Activated T-cell treated with anti-CD3 and anti-CD28 coated beads for 48 hours (primary cell): ENCODE results near the gene EFCAB14.
"Not testable (repeated sequence)": the region's sequence is repeated elsewhere in the genome, so short reads cannot be mapped to it uniquely, and the experiment has no call there.

Experiments
- DNase-seq: peaks from one replicate; pipeline ENCODE4 v3.0.0-alpha.2; 2020; ENCODE audit warnings: low read depth

EFCAB14 gene

DNA sequence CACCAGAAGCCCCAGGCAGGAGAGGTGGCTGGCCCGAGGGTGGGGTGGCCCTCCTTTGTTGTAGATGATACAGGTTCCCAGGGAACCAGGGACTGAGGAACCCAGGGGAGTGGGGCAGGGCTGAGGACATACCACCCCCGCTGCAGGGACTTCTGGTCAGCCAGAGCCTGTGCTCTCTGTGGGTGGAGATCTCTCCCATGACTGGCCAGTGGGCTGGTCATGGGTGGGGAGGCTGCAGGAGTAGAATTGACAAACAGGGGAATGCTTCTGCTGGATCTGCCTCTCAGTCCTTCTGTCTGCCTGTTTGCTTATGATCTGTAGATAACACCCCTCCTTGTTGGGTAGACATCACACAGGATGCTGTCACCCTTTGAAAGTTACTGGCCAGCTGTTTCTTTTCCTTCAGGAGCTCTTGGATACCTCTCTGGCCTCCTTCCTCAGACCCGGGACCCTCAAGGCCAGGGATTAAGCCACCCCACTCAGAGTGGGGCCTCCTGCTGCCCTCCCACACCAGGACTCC lies 2.8 kb upstream of the EFCAB14 start:
- DNase-seq, result no peak

- no peak for DNase-seq
These were observed 2.3 kb upstream of the EFCAB14 start for GRCh38 chr1:46721204-46721603.

GRCh38 chr1:46720319-46720718 lies 1.4 kb upstream of the EFCAB14 start:
- DNase-seq, result not testable (repeated sequence)

- DNase-seq, result no peak
These were observed 775 bp upstream of the EFCAB14 start for GRCh38 chr1:46719689-46720088.

DNA sequence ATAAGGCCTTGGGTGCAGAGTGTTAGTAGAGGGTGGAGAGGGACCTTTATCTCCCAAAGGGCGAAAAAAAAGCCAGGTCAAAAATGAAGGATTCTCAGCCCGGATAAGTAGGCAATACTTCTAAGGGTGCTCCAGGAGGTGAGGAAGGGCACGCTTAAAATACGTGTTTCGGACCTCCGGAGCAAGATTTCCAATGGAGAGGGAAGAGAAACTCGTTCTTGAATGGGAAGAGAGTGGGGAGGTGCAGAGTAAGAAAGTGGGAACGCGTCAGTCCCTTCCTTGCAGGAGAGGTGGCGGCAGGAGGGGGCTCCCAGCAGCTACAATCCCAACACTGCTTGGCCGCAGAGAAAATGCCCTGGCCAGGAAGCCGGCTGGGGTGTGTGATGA lies 581 bp downstream of the EFCAB14 start:
- no peak for DNase-seq

- DNase-seq, result no peak
These were observed 1.3 kb downstream of the EFCAB14 start for GRCh38 chr1:46717654-46718053.

GRCh38 chr1:46714976-46715375 lies 3.9 kb downstream of the EFCAB14 start:
- no peak for DNase-seq

- DNase-seq, result no peak
These were observed 10.8 kb downstream of the EFCAB14 start for GRCh38 chr1:46708121-46708520.

DNA sequence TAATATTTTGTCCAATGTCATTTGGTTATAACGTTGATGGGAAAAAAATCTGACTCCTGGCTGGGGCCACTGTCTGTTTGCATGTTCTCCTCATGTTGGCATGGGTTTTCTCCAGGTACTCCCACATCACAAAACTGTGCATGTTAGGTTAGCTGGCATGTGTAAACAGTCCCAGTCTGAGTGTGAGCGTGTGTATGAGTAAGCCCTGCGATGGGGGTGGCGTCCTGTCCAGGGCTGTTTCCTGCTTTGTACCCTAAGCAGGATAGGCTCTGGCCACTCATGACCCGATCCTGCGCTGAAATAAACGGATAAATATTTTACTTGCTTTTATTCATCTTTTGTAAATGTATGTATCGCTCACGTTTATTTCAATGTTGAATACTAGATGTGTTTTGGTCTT lies 13.5 kb downstream of the EFCAB14 start:
- DNase-seq, result no peak

GRCh38 chr1:46703927-46704641 lies 14.8 kb downstream of the EFCAB14 start:
- DNase-seq, result no peak

DNA sequence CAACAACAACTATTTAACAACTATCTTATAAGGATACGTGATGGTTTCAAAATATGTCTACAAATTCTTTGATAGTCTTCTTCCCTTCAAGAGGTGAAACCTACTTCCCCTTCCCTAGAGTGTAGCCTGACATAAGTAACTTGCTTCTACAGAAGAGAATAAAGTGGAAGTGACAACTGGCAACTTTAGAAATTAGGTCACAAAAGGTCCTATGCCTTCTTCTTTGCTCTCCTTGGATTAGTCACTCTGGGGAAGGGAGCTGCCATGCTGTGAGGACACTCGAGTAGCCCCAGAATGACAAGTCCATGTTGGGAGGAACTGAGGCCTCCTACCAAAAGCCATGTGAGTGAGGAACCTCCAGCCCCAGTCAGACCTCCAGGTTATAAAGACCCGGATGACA lies 19.2 kb downstream of the EFCAB14 start:
- DNase-seq, result no peak

- no peak for DNase-seq
These were observed 21.9 kb downstream of the EFCAB14 start for GRCh38 chr1:46697053-46697452.

- DNase-seq, result not testable (repeated sequence)
These were observed 24.2 kb downstream of the EFCAB14 start for GRCh38 chr1:46694676-46695075.

DNA sequence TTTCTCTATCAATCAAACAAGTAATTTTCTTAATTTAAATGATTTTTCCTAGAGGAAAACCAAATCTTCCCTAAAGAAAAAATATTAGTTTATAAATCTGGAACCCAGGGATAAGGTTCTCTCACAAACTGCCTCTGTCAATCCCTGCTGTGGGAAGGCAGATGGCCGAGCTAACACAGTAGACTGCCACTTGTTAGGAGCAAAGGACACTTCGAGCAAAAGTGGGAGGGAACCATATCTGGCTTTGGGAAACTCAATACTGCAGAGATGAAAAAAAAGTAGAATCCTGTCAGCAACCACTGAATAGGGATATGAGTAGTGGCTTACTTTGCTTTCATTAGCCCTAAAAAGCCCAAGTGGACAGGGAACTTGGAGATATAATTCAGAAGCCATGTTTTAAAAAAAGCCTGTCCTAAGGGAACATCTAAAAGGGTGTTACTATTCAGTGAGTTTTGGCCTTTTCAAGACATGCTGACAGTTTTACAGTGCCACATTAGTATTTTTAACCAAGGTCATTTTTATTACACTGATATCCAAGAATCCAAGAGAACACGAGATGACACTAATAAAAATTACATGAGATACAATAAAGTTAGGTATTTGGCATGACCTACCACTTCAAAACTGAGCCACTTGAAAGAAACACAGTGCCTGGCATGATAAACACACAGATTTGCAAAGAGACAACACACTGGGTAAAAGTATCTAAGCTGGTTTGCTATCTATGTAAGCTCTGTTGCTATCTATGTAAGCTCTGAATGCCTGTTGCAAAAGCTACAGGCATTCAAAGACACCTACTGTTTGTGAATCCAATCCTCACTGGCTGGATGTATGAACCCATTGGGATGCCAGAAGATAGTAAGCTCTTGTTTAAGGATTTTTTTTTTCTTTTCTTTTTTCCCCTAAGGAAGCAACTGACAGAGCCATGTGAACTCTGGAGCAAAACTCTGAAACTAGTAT lies 25.8 kb downstream of the EFCAB14 start:
- no peak for DNase-seq

- no peak for DNase-seq
These were observed 26.7 kb downstream of the EFCAB14 start for GRCh38 chr1:46691997-46692790.

DNA sequence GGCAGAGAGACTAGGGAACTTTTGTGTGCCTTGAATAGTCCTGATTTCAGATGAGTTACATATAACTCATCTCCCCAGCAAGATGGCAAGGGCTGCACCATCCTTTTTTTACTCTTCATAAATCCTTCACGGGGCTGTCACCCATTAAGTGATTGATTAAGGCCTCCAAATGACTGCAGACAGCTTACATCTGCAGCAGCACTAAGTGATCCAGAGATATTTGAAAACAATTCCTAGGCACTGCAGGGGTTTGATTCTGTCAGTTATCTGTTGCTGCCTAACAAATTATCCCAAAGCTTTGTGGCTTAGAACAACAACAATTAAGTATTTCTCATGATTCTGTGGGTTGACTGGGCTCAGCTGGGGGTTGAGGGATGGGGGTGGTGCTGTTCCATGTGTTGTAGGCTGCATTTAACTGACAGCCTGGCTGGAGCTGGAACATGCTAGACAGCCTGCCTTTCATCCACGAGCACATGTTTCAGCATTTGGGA lies 27.9 kb downstream of the EFCAB14 start:
- no peak for DNase-seq

GRCh38 chr1:46689897-46690296 lies 29.0 kb downstream of the EFCAB14 start:
- no peak for DNase-seq

- DNase-seq, result no peak
These were observed 29.6 kb downstream of the EFCAB14 start for GRCh38 chr1:46689356-46689755.

DNA sequence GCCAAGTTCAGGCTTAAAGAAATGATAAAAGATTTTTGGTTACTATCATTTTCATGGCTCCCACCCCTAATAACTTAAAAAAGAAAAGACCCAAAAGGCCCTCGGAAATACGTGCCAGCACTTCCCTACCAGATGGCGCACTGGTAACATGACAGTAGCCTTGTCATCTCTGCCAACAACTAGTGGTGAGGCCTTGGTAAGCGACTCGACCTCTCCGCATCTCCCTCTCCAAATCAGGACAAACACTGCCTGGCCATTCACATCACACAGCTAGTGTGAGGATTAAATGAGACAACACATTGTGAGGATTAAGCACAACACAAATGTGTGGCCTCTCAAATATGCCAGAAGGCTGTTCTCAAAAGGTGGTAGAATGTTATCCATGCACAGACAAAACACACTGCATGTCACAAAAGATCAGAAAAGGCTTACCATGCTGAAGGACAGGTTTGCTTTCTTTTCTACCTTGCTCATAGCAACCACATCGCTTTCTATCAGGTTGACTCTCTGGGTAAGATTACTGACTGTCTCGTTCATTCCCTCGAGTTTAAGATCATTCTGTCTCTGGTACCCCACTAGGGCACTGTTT lies 30.9 kb downstream of the EFCAB14 start:
- no peak for DNase-seq

DNA sequence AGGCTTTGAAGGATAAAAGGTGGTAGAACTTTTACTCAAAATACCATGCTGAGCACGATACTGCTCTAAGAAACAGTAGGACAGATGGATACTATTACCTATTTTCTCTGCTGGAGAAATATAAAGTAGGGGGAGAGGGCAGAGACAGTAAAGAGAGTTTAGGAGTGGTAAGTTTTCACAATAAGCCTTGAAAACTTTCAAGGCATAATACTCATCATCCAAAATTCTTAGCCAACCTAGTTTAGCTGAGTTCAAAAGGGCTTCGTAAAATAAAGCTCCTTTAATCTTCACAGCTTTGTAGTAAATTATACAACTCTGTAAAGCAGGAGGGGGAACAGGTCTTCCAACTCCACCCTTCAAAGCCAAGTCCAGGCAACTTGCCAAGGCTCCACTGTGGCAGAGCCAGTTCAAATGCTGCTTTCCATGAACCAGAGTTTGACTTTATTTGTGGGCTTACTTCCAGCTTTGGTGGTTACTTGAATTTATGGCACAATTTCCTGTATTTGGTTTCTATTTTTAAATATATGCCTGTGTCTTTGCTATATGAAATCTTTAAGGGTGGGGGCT lies 31.7 kb downstream of the EFCAB14 start:
- no peak for DNase-seq

- DNase-seq, result no peak
These were observed 32.7 kb downstream of the EFCAB14 start for GRCh38 chr1:46686255-46686654.
